HL-60 (cell line): ENCODE data around the gene DMAC2L.

ENCODE experiments used
- DNase-seq, 2 experiments: peaks; one replicate each; pipeline ENCODE4 v3.0.0-alpha.2; 2010 to 2020; ENCODE audit warnings: low read depth in 1 of 2, low spot score in 1 of 2
- H3K27ac ChIP-seq: fragments of 250-450 bp; sonication (Bioruptor Pico); replicated peaks from 2 replicates; pipeline ENCODE4 v1.5.1; 2020; ENCODE audit warnings: mild to moderate bottlenecking, moderate library complexity
- H3K27me3 ChIP-seq: fragments of 250-450 bp; sonication (Bioruptor Pico); 2 replicates; pipeline ENCODE4 v1.5.1; 2021; ENCODE audit warnings: mild to moderate bottlenecking, moderate library complexity; ENCODE audit not compliant: insufficient read depth, poor library complexity, severe bottlenecking
- H3K4me3 ChIP-seq: replicated peaks from 2 replicates; pipeline ENCODE4 v1.5.1; 2011; ENCODE audit warnings: mild to moderate bottlenecking, control low read depth, low read length; ENCODE audit not compliant: insufficient read depth
- CTCF ChIP-seq: IDR thresholded peaks from one replicate; pipeline ENCODE4 v1.5.1; 2011; ENCODE audit warnings: low read length, control low read depth, inconsistent platforms; ENCODE audit not compliant: insufficient read depth
- GABPA ChIP-seq: IDR thresholded peaks from 2 replicates; pipeline ENCODE4 v1.6.1; 2012; ENCODE audit warnings: low read depth
- POLR2AphosphoS5 ChIP-seq: IDR thresholded peaks from 2 replicates; pipeline ENCODE4 v1.6.1; 2012; ENCODE audit warnings: low read depth
- REST ChIP-seq: IDR thresholded peaks from 2 replicates; pipeline ENCODE4 v1.6.1; 2012; ENCODE audit warnings: low read depth; ENCODE audit not compliant: insufficient replicate concordance
- SPI1 ChIP-seq: IDR thresholded peaks from 2 replicates; pipeline ENCODE4 v1.6.1; 2012; ENCODE audit warnings: low read depth, mild to moderate bottlenecking, borderline replicate concordance

Gene DMAC2L

GRCh38 chr14:50340045-50340444, 27.9 kb downstream of the DMAC2L start:
- H3K27me3 ChIP-seq, result no peaks in the 10 kb centered on the region
- H3K4me3 ChIP-seq, result no peak overlapping the region
- H3K27ac ChIP-seq, result no peak overlapping the region
- TF ChIP-seq GABPA (no peak), SPI1 (no peak), CTCF (no peak)
- DNase-seq, result no peak

- no peak for DNase-seq
- no peak overlapping the region for H3K27ac ChIP-seq
- H3K4me3 ChIP-seq, result no peak overlapping the region
- H3K27me3 ChIP-seq, result no peaks in the 10 kb centered on the region
- TF ChIP-seq GABPA, result no peak
- TF ChIP-seq POLR2AphosphoS5, result no peak
- TF ChIP-seq SPI1, result no peak
- no peak for TF ChIP-seq CTCF
- TF ChIP-seq REST, result no peak
Measured at GRCh38 chr14:50340963-50341362, 28.8 kb downstream of the DMAC2L start.

GRCh38 chr14:50342221-50343078, 30.3 kb downstream of the DMAC2L start:
- H3K27ac ChIP-seq, result no peak overlapping the region
- DNase-seq, result no peak
- TF ChIP-seq GABPA, result no peak
- TF ChIP-seq POLR2AphosphoS5, result no peak
- no peak for TF ChIP-seq CTCF
- no peak for TF ChIP-seq SPI1
- TF ChIP-seq REST, result no peak
- no peaks in the 10 kb centered on the region for H3K27me3 ChIP-seq
- no peak overlapping the region for H3K4me3 ChIP-seq
